ENCODE results near the gene TMEM8B.

TMEM8B gene

GRCh38 chr9:35792826-35793225, 36.2 kb upstream of the TMEM8B start:
- WGBS (ENCODE audit: extremely low coverage, insufficient coverage, insufficient read length) = no CpG with 5 or more reads among the region's 14 CpGs
- Histone ChIP-seq H3K4me1 (ENCODE audit: control insufficient read depth in 1 of 2, insufficient read depth in 2 of 2, low read length in 2 of 2) (peaks cover 14 to 28% of the 10 kb centered on the region in 2 experiments), H4K12ac (ENCODE audit: low read depth, low read length) (no peak overlapping the region)

GRCh38 chr9:35793461-35793860, 35.6 kb upstream of the TMEM8B start:
- Histone ChIP-seq H2BK12ac (ENCODE audit: low read length) (no peak overlapping the region), H3K18ac (ENCODE audit: low read length) (no peak overlapping the region), H2BK5ac (ENCODE audit: low read depth, low read length, poor library complexity) (no peak overlapping the region), H3K14ac (ENCODE audit: low read length) (no peak overlapping the region), H3K4me1 (ENCODE audit: control insufficient read depth in 1 of 2, insufficient read depth in 2 of 2, low read length in 2 of 2) (peaks cover 14 to 28% of the 10 kb centered on the region in 2 experiments), H2AFZ (ENCODE audit: insufficient read depth, low read length, poor library complexity) (no peak overlapping the region), H3K27me3 (ENCODE audit: insufficient read depth, low read length) (no peaks in the 10 kb centered on the region), H3K4me3 (ENCODE audit: low read depth, low read length) (no peak overlapping the region), H4K12ac (ENCODE audit: low read depth, low read length) (no peak overlapping the region), H3K36me3 (ENCODE audit: control insufficient read depth in 1 of 2, insufficient read depth in 2 of 2, low read length in 2 of 2) (no peaks in the 10 kb centered on the region), H3K23ac (ENCODE audit: low read length) (no peak overlapping the region), H3K9ac (ENCODE audit: low read length) (no peak overlapping the region), H3K9me3 (ENCODE audit: insufficient read depth, low read depth, low read length) (no peaks in the 10 kb centered on the region), H3K27ac (ENCODE audit: low read depth, low read length) (no peak overlapping the region), H3K4ac (ENCODE audit: low read depth, low read length) (no peak overlapping the region), H3K79me2 (ENCODE audit: control insufficient read depth, insufficient read depth, low read length, poor library complexity) (no peaks in the 10 kb centered on the region), H4K91ac (ENCODE audit: low read depth, low read length) (no peak overlapping the region), H4K8ac (ENCODE audit: low read depth, low read length) (no peak overlapping the region), H3K79me1 (ENCODE audit: low read length) (peaks cover 5% of the 10 kb centered on the region), H2BK120ac (ENCODE audit: insufficient read depth, low read length, poor library complexity) (no peak overlapping the region), H2AK5ac (ENCODE audit: low read length) (no peak overlapping the region), H3K4me2 (ENCODE audit: low read length) (no peak overlapping the region)
- WGBS (ENCODE audit: extremely low coverage, insufficient coverage, insufficient read length) = no CpG with 5 or more reads among the region's 2 CpGs
- no peak for DNase-seq

More at GRCh38 chr9:35792826-35793225, 36.2 kb upstream of the TMEM8B start:
- no peak overlapping the region for H3K23ac ChIP-seq (ENCODE audit: low read length)
- no peak overlapping the region for H3K18ac ChIP-seq (ENCODE audit: low read length)
- no peak overlapping the region for H2BK5ac ChIP-seq (ENCODE audit: low read depth, low read length, poor library complexity)
- H3K14ac ChIP-seq (ENCODE audit: low read length) = no peak overlapping the region
- no peak overlapping the region for H3K9ac ChIP-seq (ENCODE audit: low read length)
- H3K79me2 ChIP-seq (ENCODE audit: control insufficient read depth, insufficient read depth, low read length, poor library complexity) = no peaks in the 10 kb centered on the region
- no peaks in the 10 kb centered on the region for H3K36me3 ChIP-seq (ENCODE audit: control insufficient read depth in 1 of 2, insufficient read depth in 2 of 2, low read length in 2 of 2)
- H3K4me2 ChIP-seq (ENCODE audit: low read length) = peak overlapping the region; percentile 22
- no peak overlapping the region for H2AFZ ChIP-seq (ENCODE audit: insufficient read depth, low read length, poor library complexity)
- H3K4ac ChIP-seq (ENCODE audit: low read depth, low read length) = no peak overlapping the region
- H3K79me1 ChIP-seq (ENCODE audit: low read length) = peaks cover 5% of the 10 kb centered on the region
- H4K8ac ChIP-seq (ENCODE audit: low read depth, low read length) = no peak overlapping the region
- H3K27ac ChIP-seq (ENCODE audit: low read depth, low read length) = no peak overlapping the region
- H2BK120ac ChIP-seq (ENCODE audit: insufficient read depth, low read length, poor library complexity) = no peak overlapping the region
- no peak for DNase-seq
- H2BK12ac ChIP-seq (ENCODE audit: low read length) = no peak overlapping the region
- peak overlapping the region; percentile 3 for H3K4me3 ChIP-seq (ENCODE audit: low read depth, low read length)
- H4K91ac ChIP-seq (ENCODE audit: low read depth, low read length) = no peak overlapping the region
- H2AK5ac ChIP-seq (ENCODE audit: low read length) = peak overlapping the region; percentile 32
- H3K27me3 ChIP-seq (ENCODE audit: insufficient read depth, low read length) = no peaks in the 10 kb centered on the region
- no peaks in the 10 kb centered on the region for H3K9me3 ChIP-seq (ENCODE audit: insufficient read depth, low read depth, low read length)

DNA sequence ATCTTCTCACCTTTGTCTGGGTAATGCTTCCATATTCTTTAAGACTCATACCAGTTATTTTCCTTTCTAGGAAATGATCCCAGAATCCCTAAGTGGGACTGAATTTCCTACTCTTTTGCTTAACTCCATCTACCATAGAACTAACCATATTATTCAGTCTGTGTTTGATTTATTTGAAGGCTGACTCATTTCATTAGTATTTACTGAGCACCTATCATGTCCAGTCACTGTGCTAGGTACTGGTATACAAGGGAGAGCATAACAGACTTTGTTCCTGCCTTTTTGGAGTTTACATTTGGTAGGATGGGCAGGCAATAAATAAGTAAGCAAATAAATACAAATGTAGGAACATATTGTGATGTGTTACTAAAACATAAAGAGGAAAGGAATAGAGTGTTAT, 33.3 kb upstream of the TMEM8B start:
- H3K4ac ChIP-seq (ENCODE audit: low read depth, low read length) = no peak overlapping the region
- no peak overlapping the region for H2BK12ac ChIP-seq (ENCODE audit: low read length)
- H3K9ac ChIP-seq (ENCODE audit: low read length) = no peak overlapping the region
- no peak overlapping the region for H3K23ac ChIP-seq (ENCODE audit: low read length)
- no peaks in the 10 kb centered on the region for H3K79me2 ChIP-seq (ENCODE audit: control insufficient read depth, insufficient read depth, low read length, poor library complexity)
- H3K27me3 ChIP-seq (ENCODE audit: insufficient read depth, low read length) = no peaks in the 10 kb centered on the region
- no peak overlapping the region for H3K27ac ChIP-seq (ENCODE audit: low read depth, low read length)
- H3K79me1 ChIP-seq (ENCODE audit: low read length) = peaks cover 5% of the 10 kb centered on the region
- peaks cover 0 to 2% of the 10 kb centered on the region in 2 experiments for H3K36me3 ChIP-seq (ENCODE audit: control insufficient read depth in 1 of 2, insufficient read depth in 2 of 2, low read length in 2 of 2)
- H3K4me1 ChIP-seq (ENCODE audit: control insufficient read depth in 1 of 2, insufficient read depth in 2 of 2, low read length in 2 of 2) = peaks cover 19 to 34% of the 10 kb centered on the region in 2 experiments
- H4K91ac ChIP-seq (ENCODE audit: low read depth, low read length) = no peak overlapping the region
- H4K12ac ChIP-seq (ENCODE audit: low read depth, low read length) = no peak overlapping the region
- no peak overlapping the region for H4K8ac ChIP-seq (ENCODE audit: low read depth, low read length)
- H3K4me2 ChIP-seq (ENCODE audit: low read length) = no peak overlapping the region
- peaks cover under 1% of the 10 kb centered on the region for H3K9me3 ChIP-seq (ENCODE audit: insufficient read depth, low read depth, low read length)
- H2AFZ ChIP-seq (ENCODE audit: insufficient read depth, low read length, poor library complexity) = no peak overlapping the region
- H2BK120ac ChIP-seq (ENCODE audit: insufficient read depth, low read length, poor library complexity) = no peak overlapping the region
- no peak overlapping the region for H3K4me3 ChIP-seq (ENCODE audit: low read depth, low read length)
- DNase-seq = no peak
- no peak overlapping the region for H2AK5ac ChIP-seq (ENCODE audit: low read length)
- H3K18ac ChIP-seq (ENCODE audit: low read length) = no peak overlapping the region
- H3K14ac ChIP-seq (ENCODE audit: low read length) = no peak overlapping the region
- H2BK5ac ChIP-seq (ENCODE audit: low read depth, low read length, poor library complexity) = no peak overlapping the region

GRCh38 chr9:35797311-35798109, 31.5 kb upstream of the TMEM8B start:
- no CpG with 5 or more reads among the region's 6 CpGs for WGBS (ENCODE audit: extremely low coverage, insufficient coverage, insufficient read length)
- DNase-seq = no peak
- Histone ChIP-seq H3K4me3 (ENCODE audit: low read depth, low read length) (no peak overlapping the region), H4K12ac (ENCODE audit: low read depth, low read length) (no peak overlapping the region), H3K27ac (ENCODE audit: low read depth, low read length) (no peak overlapping the region), H2AFZ (ENCODE audit: insufficient read depth, low read length, poor library complexity) (no peak overlapping the region), H3K4ac (ENCODE audit: low read depth, low read length) (no peak overlapping the region), H2AK5ac (ENCODE audit: low read length) (peak overlapping the region; percentile 82), H3K27me3 (ENCODE audit: insufficient read depth, low read length) (no peaks in the 10 kb centered on the region), H3K23ac (ENCODE audit: low read length) (no peak overlapping the region), H3K9ac (ENCODE audit: low read length) (no peak overlapping the region), H3K18ac (ENCODE audit: low read length) (peak overlapping the region; percentile 26), H3K79me2 (ENCODE audit: control insufficient read depth, insufficient read depth, low read length, poor library complexity) (no peaks in the 10 kb centered on the region), H3K9me3 (ENCODE audit: insufficient read depth, low read depth, low read length) (peaks cover 2% of the 10 kb centered on the region), H2BK120ac (ENCODE audit: insufficient read depth, low read length, poor library complexity) (no peak overlapping the region), H3K14ac (ENCODE audit: low read length) (no peak overlapping the region), H3K36me3 (ENCODE audit: control insufficient read depth in 1 of 2, insufficient read depth in 2 of 2, low read length in 2 of 2) (peaks cover 2 to 3% of the 10 kb centered on the region in 2 experiments), H3K4me2 (ENCODE audit: low read length) (no peak overlapping the region), H3K4me1 (ENCODE audit: control insufficient read depth in 1 of 2, insufficient read depth in 2 of 2, low read length in 2 of 2) (peaks cover 19 to 34% of the 10 kb centered on the region in 2 experiments), H2BK12ac (ENCODE audit: low read length) (peak overlapping the region; percentile 66), H4K8ac (ENCODE audit: low read depth, low read length) (peak overlapping the region; percentile 18), H2BK5ac (ENCODE audit: low read depth, low read length, poor library complexity) (no peak overlapping the region), H4K91ac (ENCODE audit: low read depth, low read length) (no peak overlapping the region), H3K79me1 (ENCODE audit: low read length) (peaks cover 2% of the 10 kb centered on the region)

Data from trophoblast cell (in vitro differentiated cells and primary cell).